Measurements from ENCODE around the gene PIGU.
A peak's percentile ranks its signal among the peaks of the same experiment; 100 is the strongest.
"Not testable (repeated sequence)": the region's sequence is repeated elsewhere in the genome, so short reads cannot be mapped to it uniquely, and the experiment has no call there.

The PIGU gene

DNA sequence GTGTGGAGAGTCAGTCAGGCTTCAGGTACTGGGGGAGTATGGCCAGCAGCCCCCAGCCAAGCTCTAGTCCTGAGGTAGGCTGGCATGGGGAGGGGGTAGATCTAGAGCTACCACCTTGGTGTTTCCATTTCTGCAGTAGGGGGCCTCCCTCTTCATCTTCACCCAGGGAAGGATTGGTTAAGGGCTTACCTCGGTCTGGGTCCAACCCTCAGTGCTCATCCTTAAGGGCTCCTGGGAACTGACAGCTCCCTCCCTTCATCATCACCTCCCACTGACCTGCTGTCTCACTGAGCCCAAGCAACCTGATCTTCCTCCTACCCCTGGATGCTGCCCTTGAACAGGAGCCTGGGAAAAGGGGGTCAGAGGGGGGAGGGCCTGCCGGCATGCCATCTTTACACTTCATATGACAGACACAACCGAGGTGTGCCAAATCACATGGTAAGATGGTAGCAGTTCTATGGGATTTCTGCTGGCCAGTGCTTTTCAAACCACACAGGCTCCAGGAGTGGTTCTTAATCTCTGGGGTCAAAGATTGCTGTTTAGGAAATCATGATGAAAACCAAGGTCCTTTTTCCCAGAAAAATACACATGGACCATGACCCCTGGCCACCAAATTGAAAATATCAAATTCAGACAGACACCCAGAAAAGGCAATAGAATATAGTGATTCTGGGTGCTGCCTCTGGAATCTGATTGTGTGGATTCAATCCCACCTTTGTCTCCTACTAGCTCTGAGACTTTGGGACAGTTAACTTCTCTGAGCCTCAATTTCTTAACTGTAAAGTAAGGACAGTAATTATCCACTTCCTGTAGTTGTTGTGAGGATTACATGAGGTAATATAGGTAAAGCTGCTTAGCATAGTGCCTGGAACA, 30.3 kb upstream of the PIGU start:
- DNase-seq, result no peak

DNA sequence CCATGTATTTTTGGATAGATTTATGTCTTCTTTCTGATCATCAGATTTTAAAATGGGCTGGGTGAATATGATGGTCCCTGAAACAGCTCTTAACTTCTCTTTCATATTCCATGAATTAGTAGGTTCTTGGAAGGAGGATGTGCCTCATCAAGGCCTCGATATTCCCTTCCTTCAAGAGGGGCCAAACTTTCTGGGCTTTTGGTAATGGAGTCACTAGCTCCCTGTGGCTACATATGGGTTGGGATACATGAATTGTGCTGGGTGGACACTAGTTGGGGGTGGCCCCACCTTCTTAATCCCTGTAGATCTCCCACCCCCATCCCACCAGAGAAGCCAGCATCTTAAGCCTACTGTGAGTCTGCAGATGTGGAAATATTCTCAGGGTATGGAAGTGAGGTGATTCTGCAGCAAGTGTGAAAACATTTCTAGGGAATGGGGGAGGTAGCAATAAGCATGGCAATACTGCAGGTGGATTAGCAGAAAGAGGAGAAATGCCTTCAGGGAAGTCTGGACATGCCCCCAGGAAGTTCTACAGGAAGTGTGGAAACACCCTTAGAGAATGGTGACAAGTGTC, 29.5 kb upstream of the PIGU start:
- DNase-seq, result no peak

DNA sequence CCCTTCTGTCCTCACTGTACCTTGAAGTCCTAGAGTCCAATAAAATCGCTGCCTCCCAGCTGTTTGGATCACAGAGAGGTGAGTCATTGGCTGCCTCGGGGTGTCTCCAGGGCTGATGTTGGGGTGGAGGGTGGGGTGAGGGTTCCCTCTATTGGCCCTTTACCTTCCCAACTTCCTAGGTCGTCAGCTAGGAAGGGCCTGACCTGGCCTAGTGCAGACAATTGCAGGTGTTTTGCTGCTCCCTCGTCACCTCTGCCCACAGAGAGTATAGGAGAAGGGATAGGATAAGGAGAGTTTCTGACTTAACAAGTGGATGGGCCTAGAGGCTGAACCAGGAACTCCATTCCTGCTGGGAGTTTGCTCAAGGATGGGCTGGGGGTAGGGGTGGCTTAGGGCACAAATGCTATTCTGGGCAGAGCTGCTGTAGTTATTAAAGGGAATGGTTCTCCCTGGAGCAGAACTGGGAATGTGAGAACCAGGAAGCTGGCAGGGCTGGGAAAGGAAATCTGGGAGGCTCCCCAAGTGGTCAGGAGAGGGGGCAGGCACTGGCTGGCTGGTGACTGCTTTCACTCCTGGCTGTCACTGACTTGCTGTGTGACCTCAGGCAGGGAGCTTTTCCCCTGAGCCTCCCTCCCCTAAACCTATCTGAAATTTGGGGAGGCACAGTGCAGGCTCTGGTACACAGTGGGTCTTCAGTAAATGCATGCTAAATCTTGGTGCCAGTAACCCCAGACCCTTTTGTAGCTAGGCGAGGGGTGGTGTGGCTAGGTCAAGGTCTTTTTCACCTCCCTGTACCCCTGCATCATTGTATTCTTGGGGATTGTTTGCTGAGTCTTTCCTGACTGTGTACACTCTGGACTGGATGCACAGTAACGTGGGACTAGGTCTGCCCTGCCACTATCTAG, 28.8 kb upstream of the PIGU start:
- DNase-seq, result no peak

DNA sequence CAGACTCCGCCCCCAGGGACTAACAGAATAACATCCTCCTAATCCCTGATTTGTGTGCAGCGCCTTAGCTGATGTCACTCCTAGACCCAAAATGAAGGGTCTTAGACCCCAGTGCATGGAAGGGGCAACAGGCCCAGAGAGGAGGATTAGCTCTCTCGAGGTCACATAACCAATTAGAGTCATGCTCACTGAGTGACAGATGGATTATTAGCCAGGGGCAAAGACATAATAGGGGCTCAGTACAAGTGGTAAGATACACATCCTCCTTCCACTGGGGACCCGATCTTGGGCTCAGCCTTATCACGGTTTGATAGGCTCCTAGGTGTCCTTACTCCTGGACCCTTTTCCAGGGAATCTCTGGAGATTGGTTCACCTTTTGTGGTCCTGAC, 28.1 kb upstream of the PIGU start:
- DNase-seq, result no peak

DNA sequence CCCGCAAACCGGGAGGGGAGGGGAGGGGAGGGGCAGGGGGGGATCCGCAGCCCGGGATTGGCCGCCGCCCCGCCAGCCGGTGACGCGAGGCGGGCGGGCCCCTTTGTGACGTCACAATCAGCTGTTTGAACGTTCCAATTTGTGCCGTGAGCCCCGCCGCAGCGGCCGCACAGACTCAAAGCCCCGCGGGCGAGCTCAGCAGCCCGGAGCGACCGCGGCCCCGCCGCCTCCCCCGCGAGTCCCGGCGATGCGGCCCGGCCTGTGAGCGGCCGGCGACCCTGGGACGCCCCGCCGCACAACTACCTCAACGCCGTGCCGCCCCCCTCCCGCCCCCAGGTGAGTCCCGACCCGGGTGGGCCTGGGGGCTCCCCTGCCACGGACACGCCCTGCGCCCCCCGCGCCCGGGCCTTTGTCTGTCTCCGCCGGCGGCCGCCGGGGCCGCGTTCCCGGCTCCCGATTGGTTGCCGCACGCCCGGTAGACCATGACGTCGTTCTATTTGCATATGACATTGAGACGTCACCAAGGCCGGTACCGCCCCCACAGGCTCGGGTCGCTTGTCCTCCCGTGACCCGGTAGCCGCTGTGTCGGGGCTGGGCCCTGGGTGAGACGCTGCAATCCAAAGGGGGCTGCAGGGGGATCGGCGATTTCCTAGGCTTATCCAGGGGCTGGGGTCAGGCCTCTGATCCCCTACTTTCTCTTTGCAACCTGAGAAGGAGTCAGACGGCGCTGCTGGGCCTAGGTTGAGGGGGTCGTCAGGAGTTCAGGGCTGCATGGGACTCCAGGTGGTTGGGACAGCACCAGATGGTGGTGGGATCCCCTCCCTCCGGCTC, 27.5 kb upstream of the PIGU start, which contains the start of gene TP53INP2:
TP53INP2 (plus strand) TSS at position 168 of the 831 bp plus-strand sequence. CDS start 4,396 bp downstream, outside the sequence.
- peak; percentile 97 for DNase-seq

DNA sequence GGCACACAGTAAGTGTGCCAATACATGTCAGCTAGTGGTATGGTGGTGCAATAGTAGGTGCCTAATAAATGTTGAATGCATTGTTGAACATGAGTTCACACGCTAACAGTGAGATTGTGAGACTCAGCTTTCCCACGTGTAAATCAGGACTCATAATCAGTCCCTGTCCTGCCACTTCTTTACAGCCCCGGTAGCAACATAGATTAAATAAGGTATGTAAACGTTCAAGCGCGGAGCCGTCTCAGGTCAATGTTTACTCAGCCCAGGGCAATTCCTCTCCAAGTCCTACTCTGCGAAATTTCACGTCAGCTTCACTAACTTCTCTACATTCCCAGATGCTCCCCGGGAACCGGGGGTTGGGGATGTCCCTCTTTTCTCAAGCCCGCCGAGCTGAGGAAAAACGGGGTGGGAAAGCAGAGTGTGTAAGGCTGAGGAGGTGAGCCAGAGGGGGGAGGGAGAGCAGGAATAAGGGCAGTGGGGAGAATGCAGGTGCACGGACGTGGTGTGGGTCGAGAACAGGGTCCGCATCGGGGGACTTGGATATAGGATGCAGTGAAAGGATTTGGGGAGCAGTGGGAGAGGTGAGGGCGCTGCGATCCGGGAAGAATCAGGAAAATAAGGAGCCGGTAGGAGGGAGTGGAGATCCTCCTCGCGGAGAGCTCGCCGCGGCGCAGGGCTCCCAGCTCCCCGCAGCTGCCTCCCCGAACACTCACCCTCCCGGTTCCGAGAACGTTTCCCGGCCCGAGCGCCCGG, 26.7 kb upstream of the PIGU start:
- peak; percentile 63 for DNase-seq

DNA sequence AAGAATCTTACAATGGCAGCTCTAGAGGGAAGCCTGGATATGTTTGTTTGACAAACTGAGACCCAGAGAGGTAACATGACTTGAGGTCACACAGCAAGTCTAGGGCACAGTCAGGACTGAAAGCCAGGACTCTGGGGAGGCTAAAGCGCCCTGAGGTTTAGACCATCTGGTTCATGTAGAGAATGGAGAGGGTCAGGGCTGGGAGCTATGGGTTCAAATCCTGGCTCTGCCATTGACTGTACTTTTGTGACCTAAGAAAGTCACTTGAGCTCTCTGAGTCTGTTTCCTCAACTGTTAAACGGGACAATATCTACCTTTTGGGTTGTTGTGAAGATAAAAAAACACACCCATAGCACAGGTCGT, 26.1 kb upstream of the PIGU start:
- no peak for DNase-seq

DNA sequence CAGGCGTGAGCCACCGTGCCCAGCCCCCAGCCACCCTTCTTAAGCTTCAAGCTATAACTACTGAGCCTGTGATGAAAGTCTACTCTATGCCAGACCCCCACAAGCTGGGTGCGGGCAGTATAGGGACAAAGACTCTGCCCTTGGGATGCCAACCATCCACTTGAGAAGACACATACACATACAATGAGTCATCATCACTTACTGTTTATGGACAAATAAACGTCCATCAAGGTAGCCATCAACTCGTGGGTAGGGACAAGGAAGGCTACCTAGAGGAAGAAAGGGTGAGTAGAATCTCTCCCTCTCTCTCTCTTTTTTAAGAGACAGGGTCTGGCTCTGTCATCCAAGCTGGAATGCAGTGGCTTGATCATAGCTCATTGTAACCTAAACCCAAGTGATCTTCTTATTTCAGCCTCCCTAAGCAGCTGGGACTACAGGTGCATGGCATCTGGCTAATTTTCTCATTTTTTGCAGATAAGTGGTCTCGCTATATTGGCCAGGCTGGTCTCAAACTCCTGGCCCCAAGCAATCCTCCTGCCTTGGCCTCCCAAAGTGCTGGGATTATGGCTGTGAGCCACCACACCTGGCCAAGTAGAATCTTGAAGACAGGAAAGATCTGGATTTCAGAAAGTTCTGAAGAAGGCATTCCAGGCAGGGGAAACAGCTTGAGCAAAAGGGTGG, 24.7 kb upstream of the PIGU start:
- DNase-seq, result peak; percentile 67

DNA sequence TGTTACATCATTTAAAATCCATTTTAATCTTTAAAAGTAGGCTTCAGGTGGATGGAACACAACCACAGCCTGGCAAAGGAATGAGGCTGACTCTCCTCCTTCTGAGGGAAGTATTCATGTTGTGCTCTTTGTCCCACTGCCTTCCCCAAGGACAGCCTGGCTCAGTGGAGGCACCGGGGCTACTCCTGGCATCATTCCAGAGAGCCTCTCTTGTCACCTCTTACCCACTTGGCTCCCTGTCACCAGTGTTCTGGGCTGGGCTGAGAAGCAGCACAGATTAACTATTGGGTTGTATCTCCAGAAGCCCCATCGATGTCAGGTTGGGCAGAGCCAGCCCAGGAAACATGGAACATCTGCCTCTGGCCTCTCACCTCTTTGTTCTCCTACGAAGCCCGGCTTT, 16.5 kb upstream of the PIGU start:
- DNase-seq, result peak; percentile 19

DNA sequence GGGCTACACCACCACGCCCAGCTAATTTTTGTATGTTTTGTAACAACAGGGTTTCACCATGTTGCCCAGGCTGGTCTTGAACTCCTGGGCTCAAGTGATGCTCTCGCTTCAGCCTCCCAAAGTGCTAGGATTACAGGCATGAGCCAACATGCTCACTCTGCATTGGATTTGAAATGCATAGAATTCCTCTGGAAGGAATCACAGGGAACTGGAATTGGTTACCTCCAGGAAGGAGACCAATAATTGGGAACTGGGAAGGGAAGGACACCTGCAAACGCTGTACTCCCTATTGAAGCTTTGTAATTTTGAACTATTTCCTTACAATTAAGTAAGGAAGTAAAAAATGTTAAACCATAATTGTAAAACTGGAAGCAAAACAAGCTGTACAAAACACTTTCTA, 14.9 kb upstream of the PIGU start:
- DNase-seq, result no peak

DNA sequence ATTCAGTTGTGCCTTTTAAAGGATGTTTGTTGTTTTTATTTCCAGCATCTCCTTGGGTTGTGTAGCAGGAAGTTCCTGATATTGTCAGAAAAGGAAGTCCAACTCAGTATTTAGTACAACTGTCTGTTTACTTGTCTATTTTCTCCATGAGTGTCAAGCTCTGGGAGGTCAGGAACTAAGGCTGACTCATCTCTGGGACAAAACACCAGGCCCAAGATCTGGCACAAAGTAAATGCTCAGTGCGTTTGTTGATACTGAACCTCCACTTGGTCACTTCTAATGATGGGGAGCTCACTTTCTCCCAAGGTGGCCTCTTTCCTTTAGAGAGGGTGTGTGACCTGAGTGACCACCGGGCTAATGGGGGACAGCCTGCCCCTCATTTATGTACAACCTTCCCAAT, 12.6 kb upstream of the PIGU start:
- DNase-seq, result no peak

DNA sequence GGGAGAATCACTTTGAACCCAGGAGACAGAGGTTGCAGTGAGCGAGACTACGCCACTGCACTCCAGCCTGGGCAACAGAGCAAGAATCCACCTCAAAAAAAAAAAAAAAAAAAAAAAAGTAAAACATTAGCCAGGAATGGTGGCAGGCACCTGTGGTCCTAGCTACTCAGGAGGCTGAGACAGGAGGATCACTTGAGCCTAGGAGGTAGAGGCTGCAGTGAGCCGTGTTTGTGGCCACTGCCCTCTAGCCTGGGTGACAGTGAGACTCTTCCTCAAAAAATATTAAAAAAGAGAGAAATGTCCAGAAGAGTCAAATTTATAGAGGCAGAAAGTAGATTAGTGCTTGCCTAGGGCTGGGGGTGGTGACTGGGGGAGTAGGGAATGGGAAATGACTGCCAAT, 6.8 kb upstream of the PIGU start:
- DNase-seq, result no peak

DNA sequence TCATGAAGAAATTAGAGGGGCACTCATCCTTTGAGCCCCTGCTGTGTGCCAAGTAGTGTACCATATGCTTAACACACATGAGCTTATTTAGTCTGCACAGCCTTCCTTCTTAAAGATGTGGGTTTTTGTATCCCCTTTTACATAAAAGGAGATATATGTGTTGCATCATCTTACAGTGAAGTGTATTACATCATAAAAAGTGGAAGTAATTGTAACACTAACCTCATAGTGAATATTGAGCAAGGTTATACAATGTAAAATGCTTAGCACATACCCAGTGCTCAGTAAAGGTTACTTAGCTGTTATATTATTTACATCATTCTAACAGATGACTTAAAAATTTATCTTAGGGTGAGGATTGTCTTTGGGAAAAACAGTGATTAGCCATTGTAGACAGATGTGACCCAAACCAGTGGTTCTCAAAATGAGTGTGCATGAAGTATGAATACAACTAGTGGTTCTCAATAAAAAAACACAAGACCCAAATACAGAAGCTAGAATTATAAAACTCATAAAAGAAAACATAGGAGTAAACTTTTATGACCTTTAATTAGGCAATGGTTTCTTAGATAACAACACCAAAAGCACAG, 3.8 kb upstream of the PIGU start:
- no peak for DNase-seq

DNA sequence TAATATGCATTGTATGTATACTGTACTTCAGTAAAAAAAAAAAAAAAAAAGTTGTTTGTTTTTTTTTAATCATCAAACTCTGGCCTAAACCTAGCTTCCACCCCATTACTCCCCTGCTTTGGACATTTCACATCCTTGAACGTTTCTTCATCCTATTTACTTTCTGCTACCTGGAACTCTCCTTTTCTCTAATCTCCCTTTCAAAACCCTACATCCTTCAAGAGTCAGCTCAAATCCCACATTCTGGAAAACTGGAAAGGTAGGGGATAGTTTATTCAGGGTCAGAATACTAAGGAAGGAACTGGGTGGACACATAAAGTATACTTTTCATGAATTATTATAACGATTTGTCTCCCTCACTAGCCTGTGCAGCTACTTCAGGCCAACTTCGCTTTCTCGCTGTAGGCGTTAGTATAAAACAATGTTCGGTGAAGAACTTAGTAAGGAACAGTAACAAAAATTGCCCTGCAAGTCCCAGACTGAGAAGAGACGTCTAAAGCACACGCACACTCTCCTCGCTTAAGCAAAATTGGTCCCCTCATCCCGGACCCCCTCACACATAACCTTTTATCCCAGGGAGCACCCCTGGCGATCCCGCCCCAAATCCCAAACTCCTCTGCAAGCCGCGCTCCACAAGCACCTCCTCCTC, 775 bp downstream of the PIGU start:
- no peak for DNase-seq

DNA sequence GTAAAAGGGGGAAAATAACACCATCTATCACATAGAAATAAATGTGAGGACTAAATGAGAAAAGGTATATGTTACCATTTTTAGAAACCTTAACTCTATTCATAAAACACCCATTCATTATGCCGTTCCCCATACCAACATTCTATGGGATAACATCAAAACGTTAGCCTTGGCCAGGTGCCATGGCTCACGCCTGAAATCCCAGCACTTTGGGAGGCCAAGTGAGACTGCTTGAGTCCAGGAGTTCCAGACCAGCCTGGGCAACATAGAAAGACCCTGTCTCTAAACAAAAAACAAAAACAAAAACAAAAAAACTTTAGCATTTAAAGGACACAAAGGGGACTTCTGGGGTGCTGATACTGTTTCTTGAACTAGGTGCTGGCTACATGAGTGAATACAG, 1.3 kb downstream of the PIGU start:
- no peak for DNase-seq

DNA sequence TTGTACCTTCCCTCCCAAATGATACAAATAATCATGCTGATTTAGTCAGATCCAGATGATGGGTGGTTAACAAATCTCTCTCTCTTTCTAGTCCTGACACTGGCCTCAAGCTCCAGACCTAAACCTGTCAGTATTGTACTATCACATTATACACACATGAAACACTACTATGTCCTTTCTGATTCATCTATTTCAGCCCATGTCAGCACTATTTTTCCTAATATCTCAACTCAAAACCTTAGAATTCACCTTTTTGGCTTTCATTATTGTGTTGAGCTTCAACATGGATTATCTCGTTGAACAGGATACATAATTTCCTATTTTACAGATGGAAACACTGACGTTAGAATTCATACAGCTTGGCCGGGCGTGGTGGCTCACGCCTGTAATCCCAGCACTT, 3.5 kb downstream of the PIGU start:
- no peak for DNase-seq

DNA sequence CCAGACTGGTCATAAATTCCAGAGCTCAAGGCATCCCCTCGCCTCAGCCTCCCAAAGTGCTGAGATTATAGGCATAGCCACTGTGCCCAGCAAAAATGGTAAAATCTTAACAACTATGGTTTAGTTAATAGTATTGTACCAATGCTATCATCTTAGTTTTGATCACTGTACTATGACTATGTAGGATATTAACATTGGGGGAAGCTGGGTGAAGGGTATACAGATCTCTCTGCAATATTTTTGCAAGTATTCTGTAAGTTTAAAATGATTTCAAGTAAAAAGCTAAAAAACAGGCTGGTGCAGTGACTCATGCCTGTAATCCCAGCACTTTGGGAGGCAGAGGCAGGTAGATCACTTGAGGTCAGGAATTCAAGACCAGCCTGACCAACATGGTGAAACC, 7.8 kb downstream of the PIGU start:
- DNase-seq, result no peak

DNA sequence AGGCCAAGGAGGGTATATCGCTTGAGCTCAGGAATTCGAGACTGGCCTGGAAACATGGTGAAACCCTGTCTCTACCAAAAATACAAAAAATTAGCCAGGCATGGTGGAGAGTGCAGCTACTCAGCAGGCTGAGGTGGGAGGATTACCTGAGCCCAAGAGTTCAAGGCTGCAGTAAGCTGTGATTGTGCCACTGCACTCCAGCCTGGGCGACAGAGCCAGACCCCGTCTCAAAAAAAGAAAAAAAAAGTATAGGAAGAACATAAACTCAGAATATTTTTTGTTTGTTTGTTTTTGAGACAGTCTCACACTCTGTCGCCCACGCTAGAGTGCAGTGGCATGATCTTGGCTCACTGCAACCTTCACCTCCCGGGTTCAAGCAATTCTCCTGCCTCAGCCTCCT, 12.1 kb downstream of the PIGU start:
- DNase-seq, result not testable (repeated sequence)

DNA sequence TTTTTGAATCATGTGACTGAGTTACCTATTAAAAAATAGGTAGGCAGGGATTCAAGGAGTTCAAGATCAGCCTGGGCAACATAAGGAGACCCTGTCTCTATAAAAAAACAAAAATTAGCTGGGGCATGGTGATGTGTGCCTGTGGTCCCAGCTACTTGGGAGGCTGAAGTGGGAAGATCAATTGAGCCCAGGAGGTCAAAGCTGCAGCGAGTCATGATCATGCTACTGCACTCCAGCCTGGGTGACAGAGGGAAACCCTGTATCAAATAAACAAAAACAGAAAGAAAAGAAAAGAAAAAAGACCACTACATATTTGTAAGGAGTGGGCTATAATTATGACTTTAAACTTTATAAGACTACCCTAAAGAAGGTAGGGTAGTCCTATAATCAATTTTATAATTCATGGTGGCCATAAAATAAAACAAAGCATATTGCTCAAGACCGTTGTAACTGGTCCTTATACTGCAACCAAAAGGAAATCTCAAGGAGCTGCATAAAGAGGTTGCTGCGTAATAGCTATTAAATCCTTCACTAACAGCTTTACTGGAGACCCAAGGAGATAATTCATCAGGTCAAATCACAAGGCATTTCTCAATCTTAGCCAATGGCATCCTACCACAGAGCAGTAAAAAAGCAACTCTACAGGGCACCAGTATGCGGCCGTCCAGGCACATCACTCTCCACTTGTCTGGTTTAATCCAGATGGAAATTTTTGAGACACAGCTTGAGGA, 13.5 kb downstream of the PIGU start:
- DNase-seq, result no peak

DNA sequence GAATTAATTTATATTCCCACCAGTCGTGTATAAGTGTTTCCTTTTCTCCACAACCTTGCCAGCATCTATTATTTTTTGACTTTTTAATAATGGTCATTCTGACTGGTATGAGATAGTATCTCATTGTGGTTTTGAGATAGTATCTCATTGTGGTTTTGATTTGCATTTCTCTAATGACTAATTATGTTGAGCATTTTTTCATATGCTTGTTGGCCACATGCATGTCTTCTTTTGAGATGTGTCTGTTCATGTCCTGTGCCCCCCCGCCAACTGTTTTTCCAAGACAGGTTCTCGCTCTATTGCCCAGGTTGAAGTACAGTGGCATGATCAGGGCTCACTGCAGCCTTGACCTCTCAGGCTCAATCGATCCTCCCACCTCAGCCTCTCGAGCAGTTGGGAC, 15.1 kb downstream of the PIGU start:
- DNase-seq, result not testable (repeated sequence)

Data from NCI-H2171 treated with DMSO at 0.1 percent for 48 hours (cell line).